Sigmoid colon (tissue), 7 donors: Measurements from ENCODE around the gene ULBP3. TPM values are rescaled to one million over a fixed set of nuclear protein-coding genes. Genes with fewer than 3 reads are reported as not detected.

Source experiments
- DNase-seq: peaks from one replicate; pipeline ENCODE4 v3.0.0-alpha.2; 2019
- H3K27ac ChIP-seq, 4 donors: fragments of 200-600 bp; sonication (generic); one replicate each; pipeline ENCODE4 v1.5.1; 2016 to 2019; ENCODE audit warnings: mild to moderate bottlenecking in 1 of 4
- H3K27me3 ChIP-seq, 3 donors: fragments of 200-600 bp; sonication (generic); one replicate each; pipeline ENCODE4 v1.5.1; 2019; ENCODE audit warnings: mild to moderate bottlenecking in 1 of 3
- H3K36me3 ChIP-seq, 4 donors: fragments of 200-600 bp; sonication (generic); one replicate each; pipeline ENCODE4 v1.5.1; 2016 to 2019
- H3K4me1 ChIP-seq, 4 donors: fragments of 200-600 bp; sonication (generic); one replicate each; pipeline ENCODE4 v1.5.1; 2017 to 2019
- H3K4me3 ChIP-seq, 4 donors: fragments of 200-600 bp; sonication (generic); one replicate each; pipeline ENCODE4 v1.5.1; 2017 to 2019; ENCODE audit warnings: mild to moderate bottlenecking in 2 of 4, moderate library complexity in 1 of 4
- H3K9me3 ChIP-seq, 4 donors: fragments of 200-600 bp in 3 of 4; sonication (generic) in 3 of 4; one replicate each; pipeline versions ENCODE4 v1.5.1 to v1.6.1; 2013 to 2019
- CTCF ChIP-seq, 4 experiments: fragments of 450-650 bp in 3 of 4; fragments of 200-600 bp in 1 of 4; IDR thresholded peaks; one replicate each; pipeline ENCODE4 v1.5.1; 2016 to 2019; ENCODE audit warnings: antibody characterized with exemption in 4 of 4, mild to moderate bottlenecking in 3 of 4, moderate library complexity in 2 of 4
- EP300 ChIP-seq, 4 donors: sonication (generic); formaldehyde crosslinking; IDR thresholded peaks; one replicate each; pipeline ENCODE4 v1.6.1; 2017; ENCODE audit warnings: antibody characterized with exemption in 4 of 4
- POLR2A ChIP-seq, 2 donors: fragments of 450-650 bp; IDR thresholded peaks; one replicate each; pipeline ENCODE4 v1.6.1; 2016; ENCODE audit warnings: antibody characterized with exemption in 2 of 2, mild to moderate bottlenecking in 2 of 2, moderate library complexity in 2 of 2
- POLR2AphosphoS5 ChIP-seq, 4 donors: sonication (generic); formaldehyde crosslinking; IDR thresholded peaks; one replicate each; pipeline ENCODE4 v1.6.1; 2017; ENCODE audit warnings: antibody characterized with exemption in 4 of 4
- WGBS, 2 donors: extraction: QIAGEN DNeasy Blood & Tissue Kit; methylation state at CpG; one replicate each; pipeline ENCODE4 v1.1.7; 2013; 5-methylcytosine and 5-hydroxymethylcytosine counted together
- intact Hi-C: fragments of 100-400 bp; cut with DNase I; formaldehyde crosslinking; loops from one replicate; pipeline ENCODE4 v1.15.1; 2023
- polyA plus RNA-seq, 3 donors: library from polyadenylated mRNA; stranded (reverse); fragments of 200-250 nt; gene quantifications; one replicate each; pipeline ENCODE4 v1.2.3, GENCODE V29; 2013
- total RNA-seq, 4 donors: library from RNA; depleted of rRNA; stranded (reverse); fragments of >200 nt; gene quantifications; one replicate each; pipeline ENCODE4 v1.1.0, GENCODE V29; 2016
- donor health status: healthy with polysubstance abuse.
- donor health status: Bipolar disorder and iron deficiency.
- donor health status: healthy.

Gene ULBP3
- total and polyA plus RNA-seq, 7 donors, result 0.95 to 1.5 TPM; not detected in 5

- H3K4me3 ChIP-seq, result no peak overlapping the region
- no peak overlapping the region for H3K27ac ChIP-seq
- H3K27me3 ChIP-seq, result peaks cover 17 to 59% (median 22%) of the 10 kb centered on the region in 3 donors
- no peaks in the 10 kb centered on the region for H3K9me3 ChIP-seq
- H3K4me1 ChIP-seq, result peaks cover 0 to 14% (median 13%) of the 10 kb centered on the region in 4 donors
- intact Hi-C loops, result no loop called here
- WGBS, 2 donors, result 77% methylated on average over 5 of the region's 5 CpGs
- no peak for TF ChIP-seq POLR2A (IDR thresholded peaks at IDR 0.05)
- H3K36me3 ChIP-seq, result no peaks in the 10 kb centered on the region
- no peak for DNase-seq
Measured at GRCh38 chr6:150036081-150036480, 32.8 kb downstream of the ULBP3 start.

GRCh38 chr6:150033207-150033771 is 35.6 kb downstream of the ULBP3 start:
- Histone ChIP-seq H3K27me3 (peaks cover 11 to 31% (median 16%) of the 10 kb centered on the region in 3 donors), H3K4me1 (peaks cover 0 to 12% (median 11%) of the 10 kb centered on the region in 4 donors), H3K4me3 (no peak overlapping the region), H3K27ac (no peak overlapping the region), H3K9me3 (no peaks in the 10 kb centered on the region), H3K36me3 (no peaks in the 10 kb centered on the region)
- TF ChIP-seq POLR2AphosphoS5 (IDR thresholded peaks at IDR 0.05) (no peak), CTCF (IDR thresholded peaks at IDR 0.05) (no peak), EP300 (IDR thresholded peaks at IDR 0.05) (no peak), POLR2A (IDR thresholded peaks at IDR 0.05) (no peak)
- DNase-seq, result no peak
- intact Hi-C loops, result no loop called here
- WGBS, 2 donors, result 88 to 90% methylated on average over 6 of the region's 6 CpGs

GRCh38 chr6:150032598-150032997 is 36.3 kb downstream of the ULBP3 start:
- Histone ChIP-seq H3K4me3 (no peak overlapping the region), H3K27me3 (peaks cover 4 to 25% (median 9%) of the 10 kb centered on the region in 3 donors), H3K27ac (no peak overlapping the region), H3K36me3 (no peaks in the 10 kb centered on the region), H3K4me1 (peaks cover 0 to 5% (median 4%) of the 10 kb centered on the region in 4 donors), H3K9me3 (no peaks in the 10 kb centered on the region)
- 89 to 91% methylated on average over 8 of the region's 8 CpGs for WGBS, 2 donors
- DNase-seq, result no peak
- intact Hi-C loops, result no loop called here
- TF ChIP-seq CTCF (IDR thresholded peaks at IDR 0.05), result no peak
- no peak for TF ChIP-seq EP300 (IDR thresholded peaks at IDR 0.05)
- TF ChIP-seq POLR2AphosphoS5 (IDR thresholded peaks at IDR 0.05), result no peak
- TF ChIP-seq POLR2A (IDR thresholded peaks at IDR 0.05), result no peak

- H3K27me3 ChIP-seq, result peaks cover 0 to 25% (median 16%) of the 10 kb centered on the region in 3 donors
- WGBS, 2 donors, result 91% methylated on average over 3 of the region's 3 CpGs
- no peak overlapping the region for H3K4me3 ChIP-seq
- DNase-seq, result no peak
- H3K36me3 ChIP-seq, result no peaks in the 10 kb centered on the region
- H3K4me1 ChIP-seq, result peaks cover 0 to 6% (median 4%) of the 10 kb centered on the region in 4 donors
- H3K9me3 ChIP-seq, result no peaks in the 10 kb centered on the region
- H3K27ac ChIP-seq, result no peak overlapping the region
- intact Hi-C loops, result no loop called here
- TF ChIP-seq CTCF (IDR thresholded peaks at IDR 0.05) (no peak), EP300 (IDR thresholded peaks at IDR 0.05) (no peak), POLR2AphosphoS5 (IDR thresholded peaks at IDR 0.05) (no peak), POLR2A (IDR thresholded peaks at IDR 0.05) (no peak)
Measured at GRCh38 chr6:150030611-150031010, 38.3 kb downstream of the ULBP3 start.

GRCh38 chr6:150029749-150030148 is 39.2 kb downstream of the ULBP3 start:
- DNase-seq, result no peak
- no peaks in the 10 kb centered on the region for H3K36me3 ChIP-seq
- H3K27me3 ChIP-seq, result peaks cover 4 to 29% (median 19%) of the 10 kb centered on the region in 3 donors
- no peaks in the 10 kb centered on the region for H3K9me3 ChIP-seq
- H3K4me3 ChIP-seq, result no peak overlapping the region
- intact Hi-C loops, result no loop called here
- peaks cover 0 to 14% (median 13%) of the 10 kb centered on the region in 4 donors for H3K4me1 ChIP-seq
- no peak for TF ChIP-seq CTCF (IDR thresholded peaks at IDR 0.05)
- no peak for TF ChIP-seq POLR2AphosphoS5 (IDR thresholded peaks at IDR 0.05)
- no peak for TF ChIP-seq POLR2A (IDR thresholded peaks at IDR 0.05)
- no peak for TF ChIP-seq EP300 (IDR thresholded peaks at IDR 0.05)
- no peak overlapping the region for H3K27ac ChIP-seq
- WGBS, 2 donors, result 74 to 80% methylated on average over 4 of the region's 4 CpGs
